Stimulated activated naive B cell treated with anti-CD40 and anti-IgM and Interleukin-4, amounts not matched to agents 10 μg/mL and 1 μg/mL and 100 μg/mL, for 72 hours (primary cell): ENCODE measurements around the gene SOX10.
A peak's percentile ranks its signal among the peaks of the same experiment; 100 is the strongest.

Source experiments
- ATAC-seq, 2 donors: fragments of 150-1000 bp; cut with Tn5 transposase; replicated peaks; 2 replicates each; pipeline ENCODE4 v1.10.0; 2021; ENCODE audit warnings: moderate library complexity in 1 of 2
- DNase-seq: peaks from one replicate; pipeline ENCODE4 v3.0.0; 2021
- H3K27ac Mint-ChIP-seq: one replicate; pipeline ENCODE4 v1.8.0; 2022; ENCODE audit warnings: mild to moderate bottlenecking, mixed read lengths
- H3K27me3 Mint-ChIP-seq, 2 donors: one replicate each; pipeline ENCODE4 v1.8.0; 2022; ENCODE audit warnings: mixed read lengths in 2 of 2
- H3K36me3 Mint-ChIP-seq, 2 donors: one replicate each; pipeline ENCODE4 v1.8.0; 2022; ENCODE audit warnings: mixed read lengths in 2 of 2, mild to moderate bottlenecking in 1 of 2
- H3K4me1 Mint-ChIP-seq, 2 donors: one replicate each; pipeline ENCODE4 v1.8.0; 2022; ENCODE audit warnings: mixed read lengths in 2 of 2, mild to moderate bottlenecking in 1 of 2
- H3K4me3 Mint-ChIP-seq, 2 donors: one replicate each; pipeline ENCODE4 v1.8.0; 2022; ENCODE audit warnings: mild to moderate bottlenecking in 2 of 2, mixed read lengths in 2 of 2, moderate library complexity in 1 of 2
- H3K9me3 Mint-ChIP-seq, 2 donors: one replicate each; pipeline ENCODE4 v1.8.0; 2022; ENCODE audit warnings: mixed read lengths in 2 of 2, mild to moderate bottlenecking in 1 of 2

Gene SOX10

DNA sequence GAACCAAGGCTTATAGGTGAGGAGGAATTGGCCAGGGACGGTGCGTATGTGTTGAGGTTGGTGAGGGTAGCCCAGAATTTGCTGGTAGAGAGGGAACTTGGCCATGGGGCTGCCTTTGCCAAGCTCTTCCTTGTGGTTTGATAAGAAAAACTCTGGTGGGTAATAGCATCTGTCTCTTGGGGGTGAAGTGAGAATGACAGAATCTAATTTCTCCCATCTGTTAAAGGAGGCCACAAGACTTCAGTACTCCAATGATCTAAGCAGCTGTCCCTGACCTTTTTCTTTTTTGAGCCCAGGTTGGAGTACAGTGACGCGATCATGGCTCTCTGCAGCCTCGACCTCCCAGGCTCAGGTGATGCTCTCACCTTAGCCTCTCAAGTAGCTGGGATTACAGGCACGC, 36.9 kb upstream of the SOX10 start:
- Mint-ChIP-seq H3K27me3 (no peaks in the 10 kb centered on the region), H3K27ac (no peak overlapping the region), H3K4me3 (no peak overlapping the region), H3K36me3 (no peaks in the 10 kb centered on the region), H3K4me1 (peaks cover 0 to 2% of the 10 kb centered on the region in 2 donors), H3K9me3 (no peaks in the 10 kb centered on the region)
- ATAC-seq = no peak
- no peak for DNase-seq

DNA sequence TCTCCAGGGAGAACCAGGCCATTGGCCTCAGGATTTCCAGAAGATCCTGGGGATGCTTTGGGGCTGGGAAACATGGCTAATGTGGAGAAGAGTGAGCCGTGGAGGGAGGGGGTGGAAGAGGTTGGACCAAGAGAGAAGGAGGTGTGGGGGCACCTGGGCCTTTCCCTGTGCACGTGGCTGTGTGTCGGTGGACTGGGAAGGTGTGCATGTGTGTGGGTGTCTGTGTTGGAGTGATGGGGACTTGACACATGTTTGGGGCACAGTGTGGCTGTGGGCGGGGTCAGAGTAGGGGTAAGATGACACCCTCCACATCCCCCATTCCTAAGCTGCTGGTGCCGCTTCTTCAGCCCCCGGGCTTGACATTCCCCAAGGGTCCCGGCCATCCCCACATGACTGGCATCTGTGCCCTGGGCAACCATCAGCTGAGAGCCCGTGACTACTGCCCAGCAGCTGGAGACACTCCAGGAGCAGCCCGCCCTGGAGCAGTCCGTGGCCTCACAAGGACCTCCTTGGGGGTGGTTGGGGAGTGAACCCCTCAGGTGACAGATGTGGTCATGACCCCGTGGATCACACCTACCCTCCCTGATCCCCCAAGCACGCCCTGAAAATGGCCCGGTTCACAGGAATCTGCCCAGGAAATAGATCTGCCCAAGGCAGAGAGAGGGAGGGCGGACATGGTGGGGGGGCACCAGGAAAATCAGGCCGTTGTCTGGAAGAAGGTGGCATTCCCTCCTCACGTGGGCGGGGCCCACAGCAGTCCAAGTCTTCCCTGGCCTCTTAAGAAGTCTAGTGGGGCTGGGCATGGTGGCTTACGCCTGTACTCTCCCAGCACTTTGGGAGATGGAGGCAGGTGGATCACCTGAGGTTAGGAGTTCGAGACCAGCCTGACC, 34.8 kb upstream of the SOX10 start:
- no peak for DNase-seq
- no peak for ATAC-seq
- Mint-ChIP-seq H3K36me3 (no peaks in the 10 kb centered on the region), H3K27ac (no peak overlapping the region), H3K4me1 (peaks cover 0 to 2% of the 10 kb centered on the region in 2 donors), H3K4me3 (no peak overlapping the region), H3K27me3 (no peaks in the 10 kb centered on the region), H3K9me3 (no peaks in the 10 kb centered on the region)

DNA sequence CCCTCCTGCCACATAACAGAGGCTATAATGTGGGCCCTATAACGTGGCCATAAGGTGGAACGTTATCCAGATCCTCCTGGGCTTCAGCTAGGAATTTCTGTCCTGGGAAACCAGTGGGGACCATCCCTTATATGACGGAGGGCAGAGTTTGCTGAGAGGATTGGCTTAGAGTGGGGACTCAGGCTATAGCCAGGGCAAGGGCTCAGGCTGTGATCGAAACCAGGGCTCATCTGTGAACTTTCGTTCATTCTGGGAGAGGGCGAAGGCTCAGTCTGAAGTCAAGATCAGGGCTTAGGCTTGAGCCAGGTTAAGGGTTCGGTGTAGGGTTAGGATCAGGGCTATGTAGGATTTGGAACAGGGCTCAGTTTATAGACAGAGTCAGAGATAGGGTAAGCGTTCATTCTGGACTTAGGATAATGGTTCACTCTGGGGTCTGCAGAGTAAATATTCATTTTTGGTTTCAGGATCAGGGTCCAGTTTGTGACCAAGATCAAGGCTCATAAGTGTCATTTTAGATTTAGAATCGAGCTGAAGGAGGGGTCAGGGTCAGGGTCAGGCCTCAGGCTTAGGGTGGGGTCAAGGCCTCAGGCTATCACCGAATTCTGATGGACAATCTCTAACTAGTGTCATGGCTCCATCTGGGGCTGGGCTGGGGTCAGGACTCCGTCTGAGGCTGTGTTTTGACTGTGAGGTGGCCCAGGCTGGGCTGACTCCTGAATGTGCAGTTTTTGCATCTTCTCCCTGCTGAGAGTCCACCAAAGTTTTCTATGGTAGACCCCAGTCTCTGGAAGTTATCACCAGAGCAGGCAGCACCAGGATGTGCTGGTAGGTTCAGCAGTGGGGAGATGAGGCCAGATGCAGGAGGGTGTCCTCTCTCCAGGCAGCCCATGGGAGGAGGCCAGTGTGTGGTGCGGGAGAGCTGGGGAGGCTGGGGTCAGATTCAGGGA, 33.9 kb upstream of the SOX10 start:
- DNase-seq (no peak), ATAC-seq (no peak)
- no peak overlapping the region for H3K4me3 Mint-ChIP-seq
- H3K36me3 Mint-ChIP-seq = no peaks in the 10 kb centered on the region
- no peaks in the 10 kb centered on the region for H3K27me3 Mint-ChIP-seq
- peaks cover 0 to 2% of the 10 kb centered on the region in 2 donors for H3K4me1 Mint-ChIP-seq
- no peaks in the 10 kb centered on the region for H3K9me3 Mint-ChIP-seq
- H3K27ac Mint-ChIP-seq = no peak overlapping the region

DNA sequence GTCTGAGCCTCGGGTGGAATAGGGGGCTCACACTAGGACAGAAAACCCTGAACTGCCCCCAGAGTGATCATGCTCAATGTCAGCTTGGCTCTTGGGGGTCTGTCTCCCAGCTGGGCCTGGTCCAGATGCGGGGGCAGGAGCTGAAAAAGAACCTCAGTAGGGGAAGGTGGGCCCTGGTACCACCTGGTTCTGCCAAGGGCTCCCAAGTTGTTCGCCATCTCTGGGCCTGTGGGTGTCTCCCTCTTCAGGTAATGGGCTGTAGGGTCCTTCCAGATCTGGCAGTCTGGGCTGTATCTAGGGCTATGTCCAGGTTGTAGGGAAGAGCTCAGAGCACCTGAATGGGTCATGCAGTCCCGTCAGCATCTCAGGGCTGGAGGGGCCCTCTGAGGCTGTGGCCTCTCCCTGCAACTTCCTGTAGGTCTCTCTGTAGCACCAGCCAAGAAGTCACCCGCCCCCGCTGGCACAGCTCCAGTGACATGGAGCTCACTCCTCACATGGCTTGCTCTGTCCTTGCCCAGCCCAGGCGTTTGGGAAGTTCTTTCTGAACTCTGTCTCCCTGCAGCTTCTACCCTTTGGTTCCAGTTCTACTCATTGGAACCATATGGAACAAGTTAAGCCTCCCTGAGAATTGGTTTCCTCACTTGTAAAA, 33.0 kb upstream of the SOX10 start:
- Mint-ChIP-seq H3K27me3 (no peaks in the 10 kb centered on the region), H3K9me3 (no peaks in the 10 kb centered on the region), H3K4me1 (peaks cover 0 to 2% of the 10 kb centered on the region in 2 donors), H3K27ac (no peak overlapping the region), H3K36me3 (no peaks in the 10 kb centered on the region), H3K4me3 (no peak overlapping the region)
- DNase-seq (no peak), ATAC-seq (no peak)

DNA sequence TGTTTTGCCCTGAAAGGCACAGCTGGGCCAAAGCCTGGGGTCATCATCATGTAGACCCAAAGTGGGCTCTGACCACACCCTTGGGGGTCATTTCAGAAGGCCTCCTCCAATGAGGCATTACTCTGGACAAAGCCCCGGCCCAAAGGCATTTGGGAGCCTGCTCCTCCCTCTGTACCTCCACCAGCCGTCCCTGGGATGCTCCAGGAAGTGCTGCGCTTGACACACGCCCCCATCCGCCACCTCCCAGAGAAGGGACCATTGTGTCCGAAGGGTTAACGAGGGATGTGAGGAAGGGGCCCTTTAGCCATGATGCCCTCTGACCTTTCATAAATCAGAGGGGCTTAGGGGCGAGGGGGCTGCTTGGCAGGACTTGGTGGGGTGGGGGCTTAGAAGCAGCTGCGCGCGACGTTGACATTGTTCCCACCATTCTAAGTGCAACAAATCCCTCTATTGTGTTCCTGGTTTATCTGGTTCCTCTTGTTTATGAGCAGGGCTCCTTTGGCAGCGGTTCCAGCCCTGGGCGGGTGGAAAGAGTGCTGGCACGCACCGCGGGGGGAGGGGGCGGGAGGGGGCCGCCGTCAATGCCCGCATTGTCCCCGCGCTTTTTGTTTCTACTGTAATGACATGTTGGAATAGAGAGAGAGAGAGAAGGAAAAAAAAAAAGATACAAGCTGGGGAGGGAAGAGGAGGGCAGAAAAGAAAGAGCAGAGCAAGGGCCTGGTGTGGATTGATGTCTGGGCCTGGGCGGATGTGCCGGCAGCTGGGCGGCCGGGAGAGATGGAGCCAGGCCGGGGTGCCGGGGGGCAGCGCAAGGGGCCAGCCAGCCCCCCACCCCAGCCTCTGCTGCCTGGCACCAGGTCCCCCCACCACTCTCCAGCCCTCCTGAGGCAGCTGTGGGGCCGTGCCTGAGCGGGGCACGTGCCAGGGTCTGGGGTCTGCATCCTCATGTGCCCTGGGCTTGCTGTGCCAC, 32.1 kb upstream of the SOX10 start:
- H3K27ac Mint-ChIP-seq = no peak overlapping the region
- H3K4me1 Mint-ChIP-seq = peaks cover 0 to 2% of the 10 kb centered on the region in 2 donors
- no peaks in the 10 kb centered on the region for H3K36me3 Mint-ChIP-seq
- H3K4me3 Mint-ChIP-seq = no peak overlapping the region
- DNase-seq (no peak), ATAC-seq (no peak)
- no peaks in the 10 kb centered on the region for H3K27me3 Mint-ChIP-seq
- H3K9me3 Mint-ChIP-seq = no peaks in the 10 kb centered on the region

DNA sequence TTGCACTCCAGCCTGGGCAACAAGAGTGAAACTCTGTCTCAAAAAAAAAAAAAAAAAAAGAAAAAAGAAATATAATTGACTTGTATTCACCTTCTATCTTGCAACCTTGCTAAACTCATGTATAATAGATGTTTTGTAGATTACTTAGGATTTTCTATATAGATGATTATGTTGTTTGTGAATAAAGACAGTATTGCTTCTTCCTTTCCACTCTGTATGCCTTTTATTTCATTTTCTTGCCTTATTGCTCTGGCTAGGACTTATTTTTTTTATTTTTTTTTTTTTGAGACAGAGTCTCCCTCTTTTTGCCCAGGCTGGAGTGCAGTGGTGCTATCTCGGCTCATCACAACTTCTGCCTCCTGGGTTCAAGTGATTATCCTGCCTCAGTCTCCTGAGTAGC, 29.7 kb upstream of the SOX10 start:
- H3K27me3 Mint-ChIP-seq = no peaks in the 10 kb centered on the region
- DNase-seq (no peak), ATAC-seq (no peak)
- no peak overlapping the region for H3K4me3 Mint-ChIP-seq
- no peak overlapping the region for H3K27ac Mint-ChIP-seq
- no peaks in the 10 kb centered on the region for H3K4me1 Mint-ChIP-seq
- no peaks in the 10 kb centered on the region for H3K36me3 Mint-ChIP-seq
- no peaks in the 10 kb centered on the region for H3K9me3 Mint-ChIP-seq

DNA sequence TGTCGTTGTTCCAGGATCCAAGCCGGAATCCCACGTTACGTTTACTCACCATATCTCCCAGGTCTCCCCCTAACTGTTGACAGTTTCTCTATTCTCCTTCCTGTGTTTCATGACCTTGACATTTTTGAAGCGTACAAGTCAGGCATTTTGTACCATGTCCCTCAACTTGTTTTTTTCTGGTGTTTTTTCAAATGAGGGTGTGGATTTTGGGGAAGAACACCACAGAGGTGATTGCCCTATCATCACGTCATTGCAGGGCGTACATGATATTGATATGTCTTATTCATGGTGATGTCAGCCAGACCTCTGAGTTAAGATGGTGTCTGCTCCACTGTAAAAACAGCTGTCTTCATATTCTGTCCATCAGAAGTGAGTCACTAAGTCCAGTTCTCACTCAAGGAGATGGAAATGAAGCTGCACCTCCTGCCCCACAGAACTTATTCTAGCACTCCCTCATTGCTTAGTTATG, 28.3 kb upstream of the SOX10 start:
- Mint-ChIP-seq H3K36me3 (no peaks in the 10 kb centered on the region), H3K4me3 (no peak overlapping the region), H3K27me3 (no peaks in the 10 kb centered on the region), H3K27ac (no peak overlapping the region), H3K4me1 (peaks cover 0 to 2% of the 10 kb centered on the region in 2 donors), H3K9me3 (no peaks in the 10 kb centered on the region)
- DNase-seq (no peak), ATAC-seq (no peak)

DNA sequence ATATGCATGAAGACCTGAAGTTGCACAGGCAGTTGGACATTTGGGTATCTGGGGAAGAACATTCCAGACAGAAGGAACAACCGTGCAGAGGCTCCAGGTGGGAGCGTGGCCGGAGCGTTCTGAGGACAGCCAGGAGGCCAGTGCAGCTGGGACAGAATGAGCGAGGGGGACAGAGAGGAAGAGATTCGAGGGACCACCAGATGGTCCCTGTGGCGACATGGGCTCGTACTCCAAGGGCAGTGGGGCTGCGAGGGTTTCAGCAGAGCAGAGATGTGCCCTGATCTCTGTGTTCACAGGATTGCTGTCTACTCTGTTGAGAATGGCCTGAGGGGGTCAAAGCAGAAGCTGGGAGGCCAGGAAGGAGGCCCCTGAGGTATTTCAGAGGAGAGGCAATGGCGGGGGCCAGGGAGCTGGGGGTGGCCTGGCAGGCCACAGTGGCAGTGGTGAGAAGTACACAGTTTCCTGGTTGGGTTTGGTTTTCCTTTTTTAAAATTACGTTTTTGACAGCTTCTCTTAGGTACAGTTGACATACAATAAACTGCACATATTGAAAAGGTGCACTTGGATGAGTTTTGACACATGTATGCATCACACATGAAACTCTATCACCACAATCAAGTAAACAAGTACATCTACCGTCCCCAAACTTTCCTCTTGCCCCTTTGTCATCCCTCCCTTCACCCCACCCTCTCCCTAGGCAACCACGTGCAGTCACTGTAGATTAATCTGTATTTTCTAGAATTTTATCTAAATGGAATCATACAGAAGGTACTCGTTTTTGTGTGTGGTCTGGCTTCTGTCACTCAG, 24.8 kb upstream of the SOX10 start:
- peaks cover 0 to 2% of the 10 kb centered on the region in 2 donors for H3K4me1 Mint-ChIP-seq
- no peaks in the 10 kb centered on the region for H3K9me3 Mint-ChIP-seq
- H3K36me3 Mint-ChIP-seq = peaks cover 0 to 4% of the 10 kb centered on the region in 2 donors
- no peak overlapping the region for H3K27ac Mint-ChIP-seq
- no peak for ATAC-seq
- no peak for DNase-seq
- no peaks in the 10 kb centered on the region for H3K27me3 Mint-ChIP-seq
- H3K4me3 Mint-ChIP-seq = no peak overlapping the region

DNA sequence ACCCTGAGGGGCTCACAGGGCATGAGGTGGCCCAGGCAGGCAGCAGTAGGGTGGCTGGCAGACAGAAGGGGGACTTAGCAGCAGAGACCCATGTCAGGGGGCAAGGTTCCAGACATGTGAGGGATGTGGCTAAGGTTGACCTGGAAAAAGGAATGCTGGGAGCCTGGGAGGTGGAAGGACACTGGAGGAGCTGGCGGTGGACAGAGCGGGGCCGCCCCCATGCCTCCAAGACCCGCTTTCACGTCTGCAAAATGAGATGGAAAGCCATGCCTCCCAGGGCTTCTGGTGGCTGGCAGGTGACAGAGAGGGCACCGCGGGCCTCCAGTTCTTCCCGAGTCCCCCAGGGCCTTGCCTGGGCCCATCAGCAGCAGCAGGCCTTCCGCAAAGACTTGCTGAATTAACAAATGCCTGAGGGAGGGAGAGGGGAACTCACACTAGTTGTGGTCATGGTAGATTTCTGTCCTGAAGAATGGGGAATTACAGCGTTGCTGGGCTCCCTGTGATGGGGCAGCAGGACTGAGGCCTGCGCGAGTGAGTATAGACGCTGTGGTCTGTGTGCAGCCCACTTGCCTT, 23.1 kb upstream of the SOX10 start:
- peaks cover 0 to 2% of the 10 kb centered on the region in 2 donors for H3K4me1 Mint-ChIP-seq
- H3K27me3 Mint-ChIP-seq = no peaks in the 10 kb centered on the region
- ATAC-seq = no peak
- H3K9me3 Mint-ChIP-seq = no peaks in the 10 kb centered on the region
- H3K27ac Mint-ChIP-seq = no peak overlapping the region
- no peak overlapping the region for H3K4me3 Mint-ChIP-seq
- DNase-seq = no peak
- peaks cover 4% of the 10 kb centered on the region in 2 donors for H3K36me3 Mint-ChIP-seq

DNA sequence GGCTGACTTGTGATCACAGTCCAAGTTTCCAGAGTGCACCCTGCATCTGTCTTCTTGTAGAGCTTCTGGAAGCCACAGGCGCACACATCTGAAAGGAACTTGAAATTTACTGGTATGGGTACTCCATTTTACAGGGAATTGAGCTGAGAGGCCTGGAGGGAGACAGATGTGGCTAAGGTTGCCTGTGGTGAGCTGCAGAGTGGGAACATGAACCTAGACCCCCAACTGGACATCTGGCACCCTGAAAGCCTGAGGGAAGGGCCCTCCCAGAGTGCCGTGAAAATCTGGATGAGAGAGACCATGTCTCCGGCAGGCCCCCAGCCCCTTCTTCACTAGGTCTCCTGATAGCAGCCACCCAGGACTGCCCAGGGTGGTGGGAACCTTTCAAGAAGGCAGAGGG, 22.6 kb upstream of the SOX10 start:
- peaks cover 0 to 2% of the 10 kb centered on the region in 2 donors for H3K4me1 Mint-ChIP-seq
- no peak overlapping the region for H3K27ac Mint-ChIP-seq
- H3K9me3 Mint-ChIP-seq = no peaks in the 10 kb centered on the region
- ATAC-seq (no peak), DNase-seq (no peak)
- no peaks in the 10 kb centered on the region for H3K27me3 Mint-ChIP-seq
- peaks cover 4% of the 10 kb centered on the region in 2 donors for H3K36me3 Mint-ChIP-seq
- no peak overlapping the region for H3K4me3 Mint-ChIP-seq

DNA sequence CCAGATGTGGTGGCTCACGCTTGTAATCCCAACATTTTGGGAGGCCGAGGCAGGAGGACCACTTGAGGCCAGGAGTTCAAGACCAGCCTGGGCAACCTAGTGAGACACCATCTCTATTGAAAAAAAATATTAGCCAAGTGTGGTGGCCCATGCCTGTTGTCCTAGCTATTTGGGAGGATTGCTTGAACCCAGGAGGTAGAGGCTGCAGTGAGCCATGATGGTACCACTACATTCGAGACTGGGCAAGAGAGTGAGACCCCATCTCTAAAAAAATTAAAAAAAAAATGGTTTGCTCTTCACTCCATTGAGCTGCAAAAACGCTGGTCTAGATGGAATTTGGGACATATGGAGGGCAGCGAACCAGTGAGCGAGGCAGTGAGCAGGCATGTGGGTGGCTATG, 21.6 kb upstream of the SOX10 start:
- no peak overlapping the region for H3K27ac Mint-ChIP-seq
- ATAC-seq (no peak), DNase-seq (no peak)
- no peaks in the 10 kb centered on the region for H3K27me3 Mint-ChIP-seq
- H3K9me3 Mint-ChIP-seq = no peaks in the 10 kb centered on the region
- peaks cover 4% of the 10 kb centered on the region in 2 donors for H3K36me3 Mint-ChIP-seq
- H3K4me1 Mint-ChIP-seq = peaks cover 0 to 2% of the 10 kb centered on the region in 2 donors
- H3K4me3 Mint-ChIP-seq = no peak overlapping the region

DNA sequence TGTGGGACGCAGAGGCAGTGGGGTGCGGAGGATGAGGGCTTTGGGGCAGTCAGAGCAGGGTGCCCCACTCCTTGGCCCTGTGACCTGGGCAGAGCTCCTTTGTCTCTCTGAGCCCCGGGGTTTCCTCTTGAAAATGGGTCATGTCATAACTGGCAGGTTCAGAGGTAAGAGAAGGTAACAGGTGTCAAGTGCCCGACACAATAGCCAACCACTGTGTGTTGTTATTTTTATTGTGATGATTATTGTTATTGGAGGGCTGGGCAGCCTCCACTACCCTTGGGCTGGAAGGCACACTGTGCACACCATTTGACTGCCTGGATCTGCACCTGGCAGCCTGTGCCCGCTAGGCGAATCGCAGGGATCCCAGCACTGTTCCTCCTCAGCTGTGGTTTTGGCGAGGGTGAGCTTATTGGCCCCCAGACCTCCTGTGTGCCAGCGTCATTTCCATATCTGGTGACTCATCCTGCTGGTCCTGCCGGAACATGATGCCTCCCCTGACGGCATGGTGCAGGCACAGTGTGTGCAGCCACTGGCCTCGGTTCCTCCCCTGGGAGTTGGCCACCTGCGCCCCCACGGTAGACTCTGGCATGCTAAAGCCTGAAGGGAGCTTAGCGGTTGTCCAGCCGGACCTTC, 15.4 kb upstream of the SOX10 start:
- ATAC-seq (peak; percentile 80 to 83), DNase-seq (peak; percentile 38)
- H3K27me3 Mint-ChIP-seq = no peaks in the 10 kb centered on the region
- H3K4me1 Mint-ChIP-seq = peaks cover 27 to 43% of the 10 kb centered on the region in 2 donors
- H3K27ac Mint-ChIP-seq = peak overlapping the region; percentile 85
- peaks cover 4 to 6% of the 10 kb centered on the region in 2 donors for H3K36me3 Mint-ChIP-seq
- H3K9me3 Mint-ChIP-seq = no peaks in the 10 kb centered on the region
- H3K4me3 Mint-ChIP-seq = no peak overlapping the region
